ENCODE data around the gene FOXS1. TPM values are rescaled to one million over a fixed set of nuclear protein-coding genes. Genes with fewer than 3 reads are reported as not detected.

The FOXS1 gene
- total and polyA plus RNA-seq, 11 donors, result 1.9 to 6.0 (median 3.7) TPM

GRCh38 chr20:31853481-31853880 lies 8.1 kb upstream of the FOXS1 start:
- peaks cover 0 to 9% (median 0%) of the 10 kb centered on the region in 12 donors for H3K4me1 ChIP-seq
- peaks cover 0 to 77% (median 19%) of the 10 kb centered on the region in 9 donors for H3K27me3 ChIP-seq

GRCh38 chr20:31851240-31851955 lies 6.0 kb upstream of the FOXS1 start:
- ATAC-seq, result no peak
- Histone ChIP-seq H3K9me3 (no peaks in the 10 kb centered on the region), H3K4me1 (peaks cover 0 to 9% (median under 1%) of the 10 kb centered on the region in 12 donors), H3K36me3 (no peaks in the 10 kb centered on the region), H3K4me3 (no peak overlapping the region), H3K27ac (no peak overlapping the region), H3K27me3 (peaks cover 0 to 59% (median 19%) of the 10 kb centered on the region in 9 donors)
- TF ChIP-seq CTCF (IDR thresholded peaks at IDR 0.05), result no peak
- TF ChIP-seq POLR2A (IDR thresholded peaks at IDR 0.05), result no peak
- no peak for DNase-seq
- WGBS, 4 donors, result 60 to 66% (median 62%) methylated on average over 11 of the region's 11 CpGs
- intact Hi-C loops (cut with DNase I), result loop anchor here in 9 of 10 donors (2.0 to 10.0 kb wide), 8 partner anchors 99 to 243 kb away; partner anchors contain the start of gene PDRG1 (in 1 of the 9)

More at GRCh38 chr20:31853481-31853880, 8.1 kb upstream of the FOXS1 start:
- H3K36me3 ChIP-seq, result no peaks in the 10 kb centered on the region
- TF ChIP-seq CTCF (IDR thresholded peaks at IDR 0.05), result no peak
- no peak for TF ChIP-seq POLR2A (IDR thresholded peaks at IDR 0.05)
- ATAC-seq (no peak), DNase-seq (no peak)
- no peak overlapping the region for H3K27ac ChIP-seq
- WGBS, 4 donors, result 79 to 84% (median 80%) methylated on average over 7 of the region's 7 CpGs
- H3K4me3 ChIP-seq, result no peak overlapping the region
- no peaks in the 10 kb centered on the region for H3K9me3 ChIP-seq
- intact Hi-C loops (cut with DNase I), result loop anchor here (2.0 to 10.0 kb wide), 10 partner anchors 99 to 241 kb away; partner anchors contain the start of gene PDRG1 (in 2 of the 10)

GRCh38 chr20:31849306-31849930 lies 4.0 kb upstream of the FOXS1 start:
- ATAC-seq (peak in 1 of 4 donors; percentile 19), DNase-seq (no peak)
- Histone ChIP-seq H3K9me3 (no peaks in the 10 kb centered on the region), H3K4me1 (peaks cover 0 to 20% (median 2%) of the 10 kb centered on the region in 12 donors), H3K27me3 (peaks cover 0 to 53% (median 19%) of the 10 kb centered on the region in 9 donors), H3K4me3 (no peak overlapping the region), H3K27ac (no peak overlapping the region), H3K36me3 (no peaks in the 10 kb centered on the region)
- intact Hi-C loops (cut with DNase I), result no loop called here
- 24 to 33% (median 30%) methylated on average over 35 to 45 of the region's 45 CpGs for WGBS, 4 donors
- no peak for TF ChIP-seq CTCF (IDR thresholded peaks at IDR 0.05)
- TF ChIP-seq POLR2A (IDR thresholded peaks at IDR 0.05), result no peak

All from heart left ventricle (tissue), 16 donors.